Measurements from ENCODE around the gene ILK.

ILK gene

GRCh38 chr11:6572215-6572614 is 31.4 kb upstream of the ILK start:
- in situ Hi-C loops (cut with HindIII; ENCODE audit: low sequenced_read_pairs), result no loop called here

GRCh38 chr11:6574816-6575715 is 28.5 kb upstream of the ILK start:
- in situ Hi-C loops (cut with HindIII; ENCODE audit: low sequenced_read_pairs), result no loop called here

- in situ Hi-C loops (cut with HindIII; ENCODE audit: low sequenced_read_pairs), result no loop called here
These were observed 26.9 kb upstream of the ILK start for GRCh38 chr11:6576471-6577373.

- in situ Hi-C loops (cut with HindIII; ENCODE audit: low sequenced_read_pairs), result no loop called here
These were observed 25.4 kb upstream of the ILK start for GRCh38 chr11:6578134-6578533.

- in situ Hi-C loops (cut with HindIII; ENCODE audit: low sequenced_read_pairs), result no loop called here
These were observed 23.9 kb upstream of the ILK start for GRCh38 chr11:6579681-6580080.

GRCh38 chr11:6583584-6583983 is 20.0 kb upstream of the ILK start:
- in situ Hi-C loops (cut with HindIII; ENCODE audit: low sequenced_read_pairs), result no loop called here

GRCh38 chr11:6584528-6584927 is 19.0 kb upstream of the ILK start:
- in situ Hi-C loops (cut with HindIII; ENCODE audit: low sequenced_read_pairs), result no loop called here

- in situ Hi-C loops (cut with HindIII; ENCODE audit: low sequenced_read_pairs), result no loop called here
These were observed 16.9 kb upstream of the ILK start for GRCh38 chr11:6586434-6587359.

- in situ Hi-C loops (cut with HindIII; ENCODE audit: low sequenced_read_pairs), result no loop called here
These were observed 16.1 kb upstream of the ILK start for GRCh38 chr11:6587360-6587953.

- in situ Hi-C loops (cut with HindIII; ENCODE audit: low sequenced_read_pairs), result no loop called here
These were observed 15.6 kb upstream of the ILK start for GRCh38 chr11:6588018-6588417.

- in situ Hi-C loops (cut with HindIII; ENCODE audit: low sequenced_read_pairs), result no loop called here
These were observed 9.3 kb upstream of the ILK start for GRCh38 chr11:6594142-6594768.

- in situ Hi-C loops (cut with HindIII; ENCODE audit: low sequenced_read_pairs), result no loop called here
These were observed 7.2 kb upstream of the ILK start for GRCh38 chr11:6596239-6596877.

- in situ Hi-C loops (cut with HindIII; ENCODE audit: low sequenced_read_pairs), result no loop called here
These were observed 5.0 kb upstream of the ILK start for GRCh38 chr11:6598555-6598954.

- in situ Hi-C loops (cut with HindIII; ENCODE audit: low sequenced_read_pairs), result no loop called here
These were observed 4.1 kb upstream of the ILK start for GRCh38 chr11:6599449-6599848.

GRCh38 chr11:6599881-6600390 is 3.6 kb upstream of the ILK start:
- in situ Hi-C loops (cut with HindIII; ENCODE audit: low sequenced_read_pairs), result no loop called here

GRCh38 chr11:6601041-6601461 is 2.5 kb upstream of the ILK start:
- in situ Hi-C loops (cut with HindIII; ENCODE audit: low sequenced_read_pairs), result no loop called here

GRCh38 chr11:6602096-6602940 is 1.3 kb upstream of the ILK start:
- in situ Hi-C loops (cut with HindIII; ENCODE audit: low sequenced_read_pairs), result no loop called here

- in situ Hi-C loops (cut with HindIII; ENCODE audit: low sequenced_read_pairs), result no loop called here
These were observed 580 bp downstream of the ILK start for GRCh38 chr11:6604081-6604626.

Measured in DLD1 (cell line).